ENCODE results near the gene RERE. TPM values are rescaled to one million over a fixed set of nuclear protein-coding genes. Genes with fewer than 3 reads are reported as not detected.
A peak's percentile ranks its signal among the peaks of the same experiment; 100 is the strongest.

Gene RERE
- total RNA-seq, 1 donor, result 27.0 TPM

DNA sequence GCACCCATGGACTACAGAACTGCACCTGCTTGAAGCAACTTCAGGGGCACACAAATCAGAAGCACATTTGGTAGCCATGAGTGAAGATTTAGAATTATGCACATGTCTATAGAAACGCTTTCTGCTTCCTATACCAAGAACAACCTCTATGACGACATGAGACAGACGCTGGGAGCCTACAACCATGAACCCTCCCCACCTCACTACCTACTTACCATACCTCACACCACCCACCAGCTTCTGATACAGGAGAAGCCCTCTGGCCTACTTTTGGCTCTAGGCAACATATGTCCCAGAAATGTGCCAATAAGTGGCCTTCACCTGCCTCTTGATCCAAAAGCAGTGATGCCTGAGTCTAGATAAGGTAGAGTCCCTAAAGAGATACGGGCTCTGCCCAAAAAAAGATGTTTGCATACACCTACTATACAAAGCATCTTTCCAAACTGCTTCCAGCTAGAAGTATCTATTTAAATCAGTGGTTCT, 441.0 kb downstream of the RERE start:
- no peak for DNase-seq (ENCODE audit: low read depth)
- TF ChIP-seq, protein P1, sequence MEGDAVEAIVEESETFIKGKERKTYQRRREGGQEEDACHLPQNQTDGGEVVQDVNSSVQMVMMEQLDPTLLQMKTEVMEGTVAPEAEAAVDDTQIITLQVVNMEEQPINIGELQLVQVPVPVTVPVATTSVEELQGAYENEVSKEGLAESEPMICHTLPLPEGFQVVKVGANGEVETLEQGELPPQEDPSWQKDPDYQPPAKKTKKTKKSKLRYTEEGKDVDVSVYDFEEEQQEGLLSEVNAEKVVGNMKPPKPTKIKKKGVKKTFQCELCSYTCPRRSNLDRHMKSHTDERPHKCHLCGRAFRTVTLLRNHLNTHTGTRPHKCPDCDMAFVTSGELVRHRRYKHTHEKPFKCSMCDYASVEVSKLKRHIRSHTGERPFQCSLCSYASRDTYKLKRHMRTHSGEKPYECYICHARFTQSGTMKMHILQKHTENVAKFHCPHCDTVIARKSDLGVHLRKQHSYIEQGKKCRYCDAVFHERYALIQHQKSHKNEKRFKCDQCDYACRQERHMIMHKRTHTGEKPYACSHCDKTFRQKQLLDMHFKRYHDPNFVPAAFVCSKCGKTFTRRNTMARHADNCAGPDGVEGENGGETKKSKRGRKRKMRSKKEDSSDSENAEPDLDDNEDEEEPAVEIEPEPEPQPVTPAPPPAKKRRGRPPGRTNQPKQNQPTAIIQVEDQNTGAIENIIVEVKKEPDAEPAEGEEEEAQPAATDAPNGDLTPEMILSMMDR (IDR thresholded peaks at IDR 0.05; ENCODE audit: insufficient read depth, low read length), result no peak
- no peak overlapping the region for H3K4me3 ChIP-seq (ENCODE audit: low read depth, low read length)

GRCh38 chr1:8374812-8375211, 442.6 kb downstream of the RERE start:
- TF ChIP-seq, protein P1 (IDR thresholded peaks at IDR 0.05; ENCODE audit: insufficient read depth, low read length), result peak; percentile 45
- no peak overlapping the region for H3K4me3 ChIP-seq (ENCODE audit: low read depth, low read length)
- no peak for DNase-seq (ENCODE audit: low read depth)

DNA sequence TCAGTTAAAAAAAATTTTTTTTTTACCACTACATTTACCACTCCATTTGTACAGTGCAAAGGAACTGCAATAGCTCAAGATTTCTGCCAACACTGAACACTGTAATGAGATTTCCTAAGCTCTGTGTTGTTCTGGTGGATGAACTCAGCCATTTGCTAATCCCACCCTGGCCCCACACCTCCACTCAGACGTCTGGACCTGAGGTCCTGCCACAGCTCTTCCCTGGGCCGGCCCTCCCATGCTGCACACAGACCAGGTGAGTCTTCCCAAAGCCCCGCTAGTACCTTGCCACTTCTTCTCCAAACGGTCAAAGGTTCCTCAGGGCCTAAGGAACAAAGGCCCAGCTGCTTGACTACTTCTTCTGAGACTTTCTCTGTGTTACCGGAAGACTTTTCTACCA, 443.1 kb downstream of the RERE start:
- DNase-seq (ENCODE audit: low read depth), result peak; percentile 51
- TF ChIP-seq, protein P1 (IDR thresholded peaks at IDR 0.05; ENCODE audit: insufficient read depth, low read length), result no peak
- no peak overlapping the region for H3K4me3 ChIP-seq (ENCODE audit: low read depth, low read length)

DNA sequence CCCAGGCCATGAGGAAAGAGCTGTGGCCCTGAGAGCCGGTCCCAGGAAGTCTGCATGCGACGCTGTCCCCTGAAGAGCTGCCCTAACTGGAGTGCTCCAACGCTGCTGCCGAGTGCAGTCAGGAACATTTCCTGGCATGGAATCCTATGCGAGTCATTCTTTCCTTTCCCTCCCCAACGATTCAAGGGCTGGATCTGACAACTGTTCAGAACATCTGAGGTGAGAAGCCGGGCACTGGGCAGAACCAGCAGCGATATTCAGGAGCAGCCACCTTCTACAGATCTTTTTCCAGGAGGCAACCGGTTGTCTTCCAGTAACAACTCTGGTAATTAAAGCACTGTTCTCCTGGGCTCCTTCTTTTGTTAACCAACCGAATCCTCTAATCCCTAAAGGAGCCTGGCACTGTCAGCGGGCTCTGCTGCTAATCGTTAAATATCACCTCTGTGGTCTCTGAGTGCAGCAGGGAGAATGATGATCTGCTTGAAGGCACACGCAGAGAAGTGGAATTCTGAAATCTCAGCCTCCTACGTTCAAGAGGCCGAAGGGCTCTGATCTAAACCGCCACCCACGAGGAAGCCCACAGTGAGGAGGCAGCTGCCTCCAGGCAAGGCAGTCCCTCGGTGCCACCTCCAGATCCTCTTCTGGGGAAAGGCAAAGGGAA, 443.7 kb downstream of the RERE start:
- DNase-seq (ENCODE audit: low read depth), result peak; percentile 87
- H3K4me3 ChIP-seq (ENCODE audit: low read depth, low read length), result no peak overlapping the region
- TF ChIP-seq, protein P1 (IDR thresholded peaks at IDR 0.05; ENCODE audit: insufficient read depth, low read length), result no peak

GRCh38 chr1:8373125-8373524, 444.3 kb downstream of the RERE start:
- TF ChIP-seq, protein P1 (IDR thresholded peaks at IDR 0.05; ENCODE audit: insufficient read depth, low read length), result no peak
- no peak overlapping the region for H3K4me3 ChIP-seq (ENCODE audit: low read depth, low read length)
- DNase-seq (ENCODE audit: low read depth), result no peak

DNA sequence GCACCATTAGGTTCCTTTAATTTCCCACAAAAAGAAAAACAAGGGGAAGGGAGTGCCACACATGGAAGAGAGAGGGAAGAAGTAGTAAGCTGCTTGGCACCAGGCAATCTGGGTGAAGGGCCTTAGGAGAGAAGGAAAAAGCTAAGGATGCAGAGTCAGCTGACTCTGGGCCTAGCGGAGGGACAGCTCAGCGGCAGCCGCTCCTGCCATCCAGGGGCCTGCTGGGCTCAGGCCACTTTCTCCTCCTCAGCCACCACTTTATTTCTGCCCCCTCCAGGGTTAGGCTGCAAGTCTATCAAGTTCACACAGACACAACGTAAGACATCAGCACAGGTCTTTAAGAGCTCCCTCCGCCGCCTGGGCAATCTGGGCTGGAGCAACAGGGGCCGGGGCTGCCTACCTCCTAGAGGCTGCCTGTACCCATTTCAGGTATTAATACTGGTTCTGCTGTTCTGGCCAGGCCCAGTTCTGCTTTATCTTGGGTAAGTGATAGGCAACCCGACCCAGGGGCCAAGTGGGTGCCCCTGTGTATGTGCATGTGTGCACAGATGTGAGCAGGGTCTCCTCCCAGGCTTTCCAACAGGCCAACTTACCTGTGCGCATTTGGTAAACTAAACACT, 446.0 kb downstream of the RERE start:
- TF ChIP-seq, protein P1 (IDR thresholded peaks at IDR 0.05; ENCODE audit: insufficient read depth, low read length), result no peak
- H3K4me3 ChIP-seq (ENCODE audit: low read depth, low read length), result no peak overlapping the region
- DNase-seq (ENCODE audit: low read depth), result no peak

Data from fibroblast of the aortic adventitia (primary cell).